ENCODE data around the gene CNIH2.

DNA sequence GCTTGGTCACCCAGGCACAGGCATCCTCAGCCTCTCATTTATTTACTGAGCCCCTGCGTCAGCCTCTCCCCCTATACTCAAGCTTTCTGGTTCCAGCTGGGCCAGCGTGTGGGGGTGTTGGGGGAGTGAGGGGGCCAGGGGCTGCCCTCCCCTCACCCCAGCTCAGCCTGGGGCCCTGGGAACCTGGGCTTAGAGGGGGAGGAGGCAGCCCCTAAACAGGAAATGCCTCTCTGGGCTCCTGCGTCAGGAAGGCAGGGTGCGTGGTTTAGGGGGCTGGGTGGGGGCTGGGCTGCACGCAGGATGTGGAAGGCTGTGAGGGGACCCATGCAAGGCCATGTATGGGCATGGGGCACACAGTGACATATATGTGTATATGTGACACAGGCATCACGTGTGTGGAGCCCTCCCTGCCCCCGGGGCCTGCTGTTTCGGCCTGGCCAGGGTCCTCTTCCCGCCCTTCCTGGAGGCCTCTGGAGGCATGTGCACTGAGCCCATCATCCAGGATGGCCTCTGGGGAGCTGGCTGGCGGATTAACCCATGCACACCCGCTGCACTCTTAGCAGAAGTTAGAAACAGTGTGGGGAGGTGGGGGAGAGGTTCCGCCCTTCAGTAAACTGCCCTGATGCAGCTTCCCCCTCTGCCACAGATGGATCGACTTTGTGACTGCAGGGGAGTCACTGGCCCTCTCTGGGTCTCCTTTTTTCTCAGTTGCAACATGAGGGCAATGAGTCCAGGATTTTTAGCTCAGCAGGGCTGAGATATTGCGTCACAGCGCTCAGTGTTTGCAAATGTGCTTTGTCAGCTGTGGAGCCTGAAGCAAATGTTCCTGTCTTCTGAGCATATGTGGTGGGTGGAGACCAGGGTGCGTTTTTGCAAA is 40.0 kb downstream of the CNIH2 start:
- TF ChIP-seq, protein P1, sequence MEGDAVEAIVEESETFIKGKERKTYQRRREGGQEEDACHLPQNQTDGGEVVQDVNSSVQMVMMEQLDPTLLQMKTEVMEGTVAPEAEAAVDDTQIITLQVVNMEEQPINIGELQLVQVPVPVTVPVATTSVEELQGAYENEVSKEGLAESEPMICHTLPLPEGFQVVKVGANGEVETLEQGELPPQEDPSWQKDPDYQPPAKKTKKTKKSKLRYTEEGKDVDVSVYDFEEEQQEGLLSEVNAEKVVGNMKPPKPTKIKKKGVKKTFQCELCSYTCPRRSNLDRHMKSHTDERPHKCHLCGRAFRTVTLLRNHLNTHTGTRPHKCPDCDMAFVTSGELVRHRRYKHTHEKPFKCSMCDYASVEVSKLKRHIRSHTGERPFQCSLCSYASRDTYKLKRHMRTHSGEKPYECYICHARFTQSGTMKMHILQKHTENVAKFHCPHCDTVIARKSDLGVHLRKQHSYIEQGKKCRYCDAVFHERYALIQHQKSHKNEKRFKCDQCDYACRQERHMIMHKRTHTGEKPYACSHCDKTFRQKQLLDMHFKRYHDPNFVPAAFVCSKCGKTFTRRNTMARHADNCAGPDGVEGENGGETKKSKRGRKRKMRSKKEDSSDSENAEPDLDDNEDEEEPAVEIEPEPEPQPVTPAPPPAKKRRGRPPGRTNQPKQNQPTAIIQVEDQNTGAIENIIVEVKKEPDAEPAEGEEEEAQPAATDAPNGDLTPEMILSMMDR (conservative IDR thresholded peaks at IDR 0.05; ENCODE audit: low read depth in 2 of 2), result no peak
- TF ChIP-seq JUNB (IDR thresholded peaks at IDR 0.05; ENCODE audit: unreplicated experiment), result no peak
- TF ChIP-seq, protein P2, sequence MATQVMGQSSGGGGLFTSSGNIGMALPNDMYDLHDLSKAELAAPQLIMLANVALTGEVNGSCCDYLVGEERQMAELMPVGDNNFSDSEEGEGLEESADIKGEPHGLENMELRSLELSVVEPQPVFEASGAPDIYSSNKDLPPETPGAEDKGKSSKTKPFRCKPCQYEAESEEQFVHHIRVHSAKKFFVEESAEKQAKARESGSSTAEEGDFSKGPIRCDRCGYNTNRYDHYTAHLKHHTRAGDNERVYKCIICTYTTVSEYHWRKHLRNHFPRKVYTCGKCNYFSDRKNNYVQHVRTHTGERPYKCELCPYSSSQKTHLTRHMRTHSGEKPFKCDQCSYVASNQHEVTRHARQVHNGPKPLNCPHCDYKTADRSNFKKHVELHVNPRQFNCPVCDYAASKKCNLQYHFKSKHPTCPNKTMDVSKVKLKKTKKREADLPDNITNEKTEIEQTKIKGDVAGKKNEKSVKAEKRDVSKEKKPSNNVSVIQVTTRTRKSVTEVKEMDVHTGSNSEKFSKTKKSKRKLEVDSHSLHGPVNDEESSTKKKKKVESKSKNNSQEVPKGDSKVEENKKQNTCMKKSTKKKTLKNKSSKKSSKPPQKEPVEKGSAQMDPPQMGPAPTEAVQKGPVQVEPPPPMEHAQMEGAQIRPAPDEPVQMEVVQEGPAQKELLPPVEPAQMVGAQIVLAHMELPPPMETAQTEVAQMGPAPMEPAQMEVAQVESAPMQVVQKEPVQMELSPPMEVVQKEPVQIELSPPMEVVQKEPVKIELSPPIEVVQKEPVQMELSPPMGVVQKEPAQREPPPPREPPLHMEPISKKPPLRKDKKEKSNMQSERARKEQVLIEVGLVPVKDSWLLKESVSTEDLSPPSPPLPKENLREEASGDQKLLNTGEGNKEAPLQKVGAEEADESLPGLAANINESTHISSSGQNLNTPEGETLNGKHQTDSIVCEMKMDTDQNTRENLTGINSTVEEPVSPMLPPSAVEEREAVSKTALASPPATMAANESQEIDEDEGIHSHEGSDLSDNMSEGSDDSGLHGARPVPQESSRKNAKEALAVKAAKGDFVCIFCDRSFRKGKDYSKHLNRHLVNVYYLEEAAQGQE (IDR thresholded peaks at IDR 0.05; ENCODE audit: unreplicated experiment), result no peak
- TF ChIP-seq ZNF114 (CRISPR knock-in tag; IDR thresholded peaks at IDR 0.05), result no peak
- TF ChIP-seq EZH2 (IDR thresholded peaks at IDR 0.05; ENCODE audit: low read depth, unreplicated experiment), result no peak
- TF ChIP-seq STAT1 (IDR thresholded peaks at IDR 0.05; ENCODE audit: unreplicated experiment), result no peak

Data from GM23338 (cell line).